NT2/D1 (cell line): Measurements from ENCODE around the gene KAZN.

Source experiments
- YY1 ChIP-seq: IDR thresholded peaks from 2 replicates; pipeline ENCODE4 v1.6.1; 2011; ENCODE audit not compliant: insufficient read length, insufficient read depth
- ZNF274 ChIP-seq: IDR thresholded peaks from 2 replicates; pipeline ENCODE4 v1.6.1; 2011; ENCODE audit warnings: mild to moderate bottlenecking, low read depth, low read length

DNA sequence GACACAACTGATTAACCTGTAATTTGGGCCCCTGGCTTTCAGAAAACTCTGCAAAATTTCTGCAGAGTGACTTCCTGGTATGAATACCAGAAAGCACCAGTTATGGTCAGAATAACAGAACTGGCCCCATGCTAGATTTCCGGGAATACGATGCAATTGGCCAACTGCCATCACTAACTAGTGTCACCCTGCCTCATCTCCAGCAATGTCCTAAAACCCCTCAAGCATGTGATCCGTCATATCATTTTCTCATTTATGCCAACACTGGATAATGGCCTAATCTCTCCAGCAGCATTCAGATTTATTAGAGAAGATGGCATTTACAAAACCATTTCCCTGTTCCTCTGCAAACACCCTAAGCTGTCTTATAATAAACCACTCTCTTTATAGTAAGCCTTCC, 15.4 kb downstream of the KAZN start:
- no peak for TF ChIP-seq YY1
- no peak for TF ChIP-seq ZNF274
